Small intestine (tissue), 7 donors: ENCODE measurements around the gene TOX2. TPM values are rescaled to one million over a fixed set of nuclear protein-coding genes. Genes with fewer than 3 reads are reported as not detected.

Experiments used
- DNase-seq, 2 donors: peaks; one replicate each; pipeline versions ENCODE4 v3.0.0 to v3.0.0-alpha.2; 2013
- FAIRE-seq: peaks from 2 replicates; lab custom pipeline; 2012; peaks lifted over from hg19 to GRCh38; lab: Jason Lieb, UNC
- H3K27ac ChIP-seq, 3 donors: one replicate each; pipeline ENCODE4 v1.5.1; 2013; ENCODE audit warnings: low read length in 2 of 3, mild to moderate bottlenecking in 2 of 3, control low read depth in 1 of 3, inconsistent platforms in 1 of 3, low read depth in 1 of 3, moderate library complexity in 1 of 3
- H3K27me3 ChIP-seq, 3 donors: one replicate each; pipeline ENCODE4 v1.6.1; 2013; ENCODE audit warnings: low read length in 3 of 3, inconsistent platforms in 1 of 3; ENCODE audit not compliant: control insufficient read depth in 3 of 3, insufficient read depth in 3 of 3
- H3K36me3 ChIP-seq, 3 donors: one replicate each; pipeline ENCODE4 v1.6.1; 2013; ENCODE audit warnings: low read length in 3 of 3, inconsistent platforms in 1 of 3, low read depth in 1 of 3, mild to moderate bottlenecking in 1 of 3, moderate library complexity in 1 of 3; ENCODE audit not compliant: control insufficient read depth in 3 of 3, insufficient read depth in 2 of 3
- H3K4me1 ChIP-seq, 3 donors: one replicate each; pipeline ENCODE4 v1.6.1; 2013; ENCODE audit warnings: low read length in 2 of 3, inconsistent platforms in 1 of 3, low read depth in 1 of 3, mild to moderate bottlenecking in 1 of 3, moderate library complexity in 1 of 3; ENCODE audit not compliant: control insufficient read depth in 3 of 3, insufficient read depth in 2 of 3
- H3K4me3 ChIP-seq, 3 donors: one replicate each; pipeline ENCODE4 v1.5.1; 2013; ENCODE audit warnings: low read length in 3 of 3, control low read depth in 1 of 3, inconsistent platforms in 1 of 3, low read depth in 1 of 3, mild to moderate bottlenecking in 1 of 3, moderate library complexity in 1 of 3
- H3K9me3 ChIP-seq, 2 donors: one replicate each; pipeline ENCODE4 v1.6.1; 2013; ENCODE audit warnings: low read depth in 1 of 2, low read length in 1 of 2; ENCODE audit not compliant: control insufficient read depth in 2 of 2, insufficient read depth in 1 of 2
- WGBS, 3 donors: extraction: QIAGEN DNeasy Blood & Tissue Kit; methylation state at CpG; one replicate each; pipeline ENCODE4 v1.1.7; 2013; 5-methylcytosine and 5-hydroxymethylcytosine counted together
- polyA plus RNA-seq, 4 donors: library from polyadenylated mRNA; stranded (reverse) in 3 of 4; unstranded in 1 of 4; fragments of 200-250 nt in 3 of 4; fragments of 120-200 nt in 1 of 4; gene quantifications; one replicate each; pipeline versions ENCODE4 v1.2.1 to v1.2.3, GENCODE V29; 2013
- donor health status: healthy with polysubstance abuse.
- donor health status: control.
- donor health status: control.
- donor health status: Bipolar disorder and iron deficiency.
- donor health status: healthy.

Gene TOX2
- polyA plus RNA-seq, 4 donors: 1.7 to 10.6 (median 3.0) TPM; not detected in 1

DNA sequence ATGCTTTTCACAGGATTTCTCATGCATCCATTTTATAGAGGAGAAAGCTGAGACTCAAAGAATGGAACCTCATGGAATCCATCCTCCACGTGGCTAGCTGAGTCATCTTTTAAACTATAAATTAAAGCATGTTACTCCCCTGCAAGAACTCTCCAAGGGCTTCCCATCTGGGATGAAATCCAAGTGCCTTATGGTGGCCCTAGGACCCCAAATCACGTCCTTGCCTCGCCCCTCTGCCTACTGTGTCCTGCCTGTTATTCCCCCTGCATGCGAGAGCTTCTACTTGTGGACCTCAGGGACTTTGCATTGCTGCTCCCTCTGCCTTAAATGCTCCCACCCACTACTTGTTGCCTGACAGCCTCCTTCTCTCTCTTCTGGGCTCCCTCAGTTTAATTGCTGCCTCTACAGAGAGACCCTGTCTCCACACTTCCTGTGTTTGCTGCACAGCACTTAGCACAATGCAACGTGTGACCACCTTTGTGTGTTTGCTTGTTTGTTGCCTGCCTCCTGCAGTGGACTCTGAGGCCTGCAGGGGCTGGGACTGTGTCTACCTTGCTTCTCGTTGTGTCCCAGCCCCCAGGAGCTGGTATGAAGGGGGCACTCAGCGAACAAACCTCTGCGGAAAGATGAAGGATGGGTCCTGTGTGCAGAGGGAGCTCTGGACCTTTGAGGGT is 39.4 kb downstream of the TOX2 start:
- FAIRE-seq: no peak
- no peaks in the 10 kb centered on the region for H3K9me3 ChIP-seq
- H3K36me3 ChIP-seq: no peaks in the 10 kb centered on the region
- no peak overlapping the region for H3K27ac ChIP-seq
- peaks cover 5 to 14% (median 11%) of the 10 kb centered on the region in 3 donors for H3K4me1 ChIP-seq
- no peak overlapping the region for H3K4me3 ChIP-seq
- H3K27me3 ChIP-seq: no peaks in the 10 kb centered on the region
- WGBS, 3 donors: 76 to 83% (median 78%) methylated on average over 8 of the region's 8 CpGs
- DNase-seq: no peak

- Histone ChIP-seq H3K27me3 (no peaks in the 10 kb centered on the region), H3K27ac (no peak overlapping the region), H3K36me3 (no peaks in the 10 kb centered on the region), H3K9me3 (no peaks in the 10 kb centered on the region), H3K4me1 (peaks cover 5 to 17% (median 14%) of the 10 kb centered on the region in 3 donors), H3K4me3 (no peak overlapping the region)
- no peak for FAIRE-seq
- 71 to 80% (median 71%) methylated on average over 6 of the region's 6 CpGs for WGBS, 3 donors
- DNase-seq: no peak
Observed at GRCh38 chr20:43954704-43955061, 40.0 kb downstream of the TOX2 start.

- Histone ChIP-seq H3K9me3 (no peaks in the 10 kb centered on the region), H3K27ac (peak overlapping the region in 1 of 3 donors; percentile 29), H3K36me3 (no peaks in the 10 kb centered on the region), H3K27me3 (no peaks in the 10 kb centered on the region), H3K4me3 (no peak overlapping the region), H3K4me1 (peaks cover 5 to 18% (median 14%) of the 10 kb centered on the region in 3 donors)
- FAIRE-seq (no peak), DNase-seq (peak in 1 of 2 donors; percentile 51)
- WGBS, 3 donors: 20 to 27% (median 21%) methylated on average over 6 of the region's 6 CpGs
Observed at GRCh38 chr20:43955062-43955749, 40.6 kb downstream of the TOX2 start.

DNA sequence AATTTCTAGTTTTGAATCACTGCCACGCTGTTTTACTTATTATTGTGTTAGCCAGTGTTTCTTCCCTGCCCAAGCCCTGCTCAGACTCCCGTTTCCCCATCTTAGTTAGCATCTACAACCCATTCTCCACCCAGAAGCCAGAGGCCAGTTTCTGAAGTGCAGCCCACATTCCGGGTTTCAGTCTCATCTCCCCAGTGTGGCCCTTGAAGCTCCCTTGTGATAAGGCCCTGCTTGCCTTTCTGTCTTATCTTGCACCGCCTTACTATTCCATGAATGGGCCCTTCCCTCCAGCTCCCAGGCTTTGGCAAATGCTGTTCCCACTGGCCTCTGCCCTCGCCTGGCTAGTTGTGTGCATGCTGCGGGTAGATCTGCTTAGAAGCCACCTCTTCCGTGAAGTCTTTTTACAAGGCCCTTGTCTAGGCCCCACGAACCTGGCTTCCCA is 41.1 kb downstream of the TOX2 start:
- Histone ChIP-seq H3K36me3 (no peaks in the 10 kb centered on the region), H3K9me3 (no peaks in the 10 kb centered on the region), H3K4me3 (no peak overlapping the region), H3K4me1 (peaks cover 5 to 18% (median 14%) of the 10 kb centered on the region in 3 donors), H3K27me3 (no peaks in the 10 kb centered on the region), H3K27ac (peak overlapping the region in 1 of 3 donors; percentile 29)
- DNase-seq (peak in 1 of 2 donors; percentile 62), FAIRE-seq (no peak)
- WGBS, 3 donors: 34 to 61% (median 39%) methylated on average over 8 of the region's 8 CpGs

DNA sequence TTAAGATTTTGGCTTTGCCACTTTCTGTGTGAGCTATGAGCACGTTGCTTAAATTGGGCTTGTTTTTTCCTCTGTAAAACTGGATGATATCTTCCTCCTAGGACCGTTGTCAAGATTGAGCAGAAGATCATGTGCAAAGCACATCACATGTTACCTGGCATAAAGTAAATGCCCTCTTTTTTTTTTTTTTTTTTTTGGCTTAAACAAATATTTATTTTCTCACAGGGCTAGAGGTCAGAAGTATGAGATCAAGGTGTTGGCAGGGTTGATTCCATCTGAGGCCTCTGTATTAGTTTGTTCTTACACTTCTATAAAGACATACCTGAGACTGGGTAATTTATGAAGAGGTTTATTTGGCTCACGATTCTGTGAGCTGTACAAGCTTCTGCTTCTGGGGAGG is 42.7 kb downstream of the TOX2 start:
- no peaks in the 10 kb centered on the region for H3K27me3 ChIP-seq
- peaks cover 5 to 18% (median 14%) of the 10 kb centered on the region in 3 donors for H3K4me1 ChIP-seq
- WGBS, 3 donors: 56 to 73% (median 62%) methylated on average over 3 of the region's 3 CpGs
- H3K36me3 ChIP-seq: no peaks in the 10 kb centered on the region
- no peak overlapping the region for H3K4me3 ChIP-seq
- FAIRE-seq (no peak), DNase-seq (no peak)
- no peaks in the 10 kb centered on the region for H3K9me3 ChIP-seq
- H3K27ac ChIP-seq: no peak overlapping the region

- no peaks in the 10 kb centered on the region for H3K36me3 ChIP-seq
- H3K4me1 ChIP-seq: peaks cover 10 to 18% (median 14%) of the 10 kb centered on the region in 3 donors
- H3K9me3 ChIP-seq: no peaks in the 10 kb centered on the region
- DNase-seq (no peak), FAIRE-seq (no peak)
- no peak overlapping the region for H3K4me3 ChIP-seq
- 87 to 98% (median 87%) methylated on average over 2 of the region's 2 CpGs for WGBS, 3 donors
- peak overlapping the region in 1 of 3 donors; percentile 18 for H3K27ac ChIP-seq
- no peaks in the 10 kb centered on the region for H3K27me3 ChIP-seq
Observed at GRCh38 chr20:43958626-43959025, 44.0 kb downstream of the TOX2 start.

DNA sequence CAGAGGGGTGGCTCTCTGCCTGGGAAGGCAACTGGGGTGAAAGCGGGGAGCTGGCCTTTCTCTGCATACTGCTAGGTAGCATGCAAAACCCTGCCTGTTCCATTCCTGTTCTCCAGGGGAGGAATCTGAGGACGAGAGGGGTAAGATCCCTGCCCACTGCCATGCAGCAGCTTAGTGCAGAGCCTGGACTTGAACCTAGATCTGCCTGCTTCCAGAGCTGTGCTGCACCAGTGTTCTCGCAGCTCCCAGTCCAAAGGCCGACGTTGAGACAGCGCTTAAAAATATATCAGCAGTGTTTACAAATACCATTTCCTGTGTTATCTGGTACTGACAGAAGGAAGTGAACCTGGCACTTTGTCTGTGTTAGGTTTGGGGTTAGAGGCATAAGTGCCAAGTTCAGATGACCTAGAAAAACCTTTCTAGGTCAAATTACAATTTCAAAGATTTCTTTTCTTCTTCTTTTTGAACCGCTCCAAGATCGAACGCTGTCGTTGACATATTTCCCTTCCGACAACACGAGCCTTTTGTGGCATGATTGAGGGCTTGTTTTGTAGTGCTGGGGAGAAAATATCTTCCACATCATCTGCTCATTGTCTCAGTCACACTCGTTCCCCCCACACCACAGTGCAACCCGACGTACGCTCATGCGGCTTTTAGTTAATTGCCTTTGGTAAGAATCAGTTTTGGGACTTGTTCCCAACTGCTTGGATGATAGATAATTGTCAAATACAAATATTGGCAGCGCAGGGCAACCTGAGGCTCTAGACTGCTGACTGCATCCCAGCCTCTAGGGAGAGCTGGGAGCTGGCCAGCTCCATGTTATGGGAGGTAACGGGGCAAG is 44.6 kb downstream of the TOX2 start:
- FAIRE-seq: no peak

DNA sequence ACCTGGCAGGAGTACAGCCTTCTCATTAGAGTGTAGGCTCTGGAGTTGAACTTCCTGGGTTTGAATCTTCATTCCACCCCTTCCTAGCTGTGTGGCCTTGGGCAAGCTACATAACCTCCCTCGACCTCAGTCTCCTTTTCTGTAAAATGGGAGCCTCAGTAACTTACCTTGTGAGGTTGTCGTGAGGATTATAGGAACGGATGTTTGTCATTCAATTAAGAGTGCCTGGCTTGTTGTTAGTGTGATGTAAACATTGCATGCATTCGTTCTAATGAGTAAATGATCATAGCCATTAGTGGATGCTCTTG is 45.2 kb downstream of the TOX2 start:
- H3K36me3 ChIP-seq: no peaks in the 10 kb centered on the region
- H3K27ac ChIP-seq: no peak overlapping the region
- no peak overlapping the region for H3K4me3 ChIP-seq
- WGBS, 3 donors: 61 to 80% (median 66%) methylated on average over 4 of the region's 4 CpGs
- H3K4me1 ChIP-seq: peaks cover 10 to 18% (median 14%) of the 10 kb centered on the region in 3 donors
- H3K9me3 ChIP-seq: no peaks in the 10 kb centered on the region
- DNase-seq: no peak
- H3K27me3 ChIP-seq: no peaks in the 10 kb centered on the region
- FAIRE-seq: no peak

More for the DNA sequence above, 44.6 kb downstream of the TOX2 start:
- H3K4me1 ChIP-seq: peaks cover 10 to 18% (median 14%) of the 10 kb centered on the region in 3 donors
- 8 to 17% (median 16%) methylated on average over 19 of the region's 19 CpGs for WGBS, 3 donors
- H3K27me3 ChIP-seq: no peaks in the 10 kb centered on the region
- DNase-seq: peak; percentile 47 to 85
- no peaks in the 10 kb centered on the region for H3K9me3 ChIP-seq
- no peaks in the 10 kb centered on the region for H3K36me3 ChIP-seq
- H3K4me3 ChIP-seq: no peak overlapping the region
- peak overlapping the region in 1 of 3 donors; percentile 18 for H3K27ac ChIP-seq
